Endometrial microvascular endothelial cells (primary cell): ENCODE data around the gene OR6T1. TPM values are rescaled to one million over a fixed set of nuclear protein-coding genes. Genes with fewer than 3 reads are reported as not detected.

Experiments used
- total RNA-seq: library from RNA; depleted of rRNA; stranded (reverse); fragments of >200 nt; gene quantifications from one replicate; pipeline ENCODE4 v1.2.3, GENCODE V29; 2015; ENCODE audit errors: inconsistent ontology term

The OR6T1 gene
- total RNA-seq, 1 donor from 2014 or later = not detected

Other genes starting within 250 kb of the OR6T1 start
- 8.3 TPM for gene ZNF202, start 202.2 kb downstream of the OR6T1 start, total RNA-seq
- not detected for gene OR6X1, start 189.3 kb downstream of the OR6T1 start, total RNA-seq
- gene OR6M1, start 137.5 kb downstream of the OR6T1 start, total RNA-seq = not detected
- not detected for gene TMEM225, start 58.2 kb downstream of the OR6T1 start, total RNA-seq
- gene OR8D4, start 41.7 kb downstream of the OR6T1 start, total RNA-seq = not detected
- gene OR4D5, start 4.2 kb downstream of the OR6T1 start, total RNA-seq = not detected
- gene OR10S1, start 33.9 kb upstream of the OR6T1 start, total RNA-seq = not detected
- gene OR10G6, start 51.3 kb upstream of the OR6T1 start, total RNA-seq = not detected
- gene OR10G4, start 69.2 kb upstream of the OR6T1 start, total RNA-seq = not detected
- not detected for gene OR10G9, start 79.2 kb upstream of the OR6T1 start, total RNA-seq
- not detected for gene OR10G8, start 83.0 kb upstream of the OR6T1 start, total RNA-seq
- not detected for gene OR10G7, start 97.5 kb upstream of the OR6T1 start, total RNA-seq
- gene VWA5A, start 171.6 kb upstream of the OR6T1 start, total RNA-seq = 19.7 TPM
- gene OR10D3, start 239.5 kb upstream of the OR6T1 start, total RNA-seq = not detected